GM10248 (cell line): ENCODE results near the gene UBR7.
"Not testable (repeated sequence)": the region's sequence is repeated elsewhere in the genome, so short reads cannot be mapped to it uniquely, and the experiment has no call there.

Source experiments
- CTCF ChIA-PET: fragments of 300-600 bp; sonication (Branson Sonifier 250); formaldehyde crosslinking; extraction: SDS; loops from one replicate; lab custom pipeline; 2021; ENCODE audit warnings: antibody characterized with exemption; lab: Yijun Ruan, JAX
- POLR2A ChIA-PET: fragments of 350-650 bp; sonication (Branson Sonifier 250); formaldehyde crosslinking; extraction: SDS; loops from one replicate; lab custom pipeline; 2020; ENCODE audit warnings: antibody characterized with exemption; lab: Yijun Ruan, JAX
- DNase-seq: peaks from one replicate; pipeline ENCODE4 v3.0.0; 2012; ENCODE audit errors: extremely low spot score
- TF ChIP-seq, protein P1 (sequence below): IDR thresholded peaks from 2 replicates; pipeline ENCODE4 v1.5.1; 2012; ENCODE audit warnings: mild to moderate bottlenecking, low read depth; ENCODE audit errors: extremely low read depth, missing control alignments, control extremely low read depth

The UBR7 gene

DNA sequence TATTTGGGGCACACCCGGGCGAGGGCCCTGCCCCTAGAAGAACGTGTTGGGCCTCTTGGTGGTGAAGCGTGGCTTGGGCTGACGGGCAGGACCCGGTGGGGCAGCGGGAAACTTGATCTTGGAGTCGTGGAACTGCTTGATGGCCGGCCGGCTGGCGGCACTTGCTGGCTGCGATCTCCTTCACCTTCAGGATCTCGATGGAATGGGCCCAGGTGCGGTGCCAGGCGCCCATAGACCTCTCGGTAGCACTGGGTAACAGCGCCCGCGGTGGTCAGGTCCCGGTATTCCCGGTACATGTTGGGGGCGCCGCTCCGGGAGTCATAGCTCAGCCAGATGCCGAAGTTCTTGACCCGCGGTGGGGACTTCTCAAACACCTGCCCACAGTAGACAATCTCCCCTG lies 16.5 kb downstream of the UBR7 start:
- ChIA-PET CTCF (no interaction called here), POLR2A (no interaction called here)
- TF ChIP-seq, protein P1, sequence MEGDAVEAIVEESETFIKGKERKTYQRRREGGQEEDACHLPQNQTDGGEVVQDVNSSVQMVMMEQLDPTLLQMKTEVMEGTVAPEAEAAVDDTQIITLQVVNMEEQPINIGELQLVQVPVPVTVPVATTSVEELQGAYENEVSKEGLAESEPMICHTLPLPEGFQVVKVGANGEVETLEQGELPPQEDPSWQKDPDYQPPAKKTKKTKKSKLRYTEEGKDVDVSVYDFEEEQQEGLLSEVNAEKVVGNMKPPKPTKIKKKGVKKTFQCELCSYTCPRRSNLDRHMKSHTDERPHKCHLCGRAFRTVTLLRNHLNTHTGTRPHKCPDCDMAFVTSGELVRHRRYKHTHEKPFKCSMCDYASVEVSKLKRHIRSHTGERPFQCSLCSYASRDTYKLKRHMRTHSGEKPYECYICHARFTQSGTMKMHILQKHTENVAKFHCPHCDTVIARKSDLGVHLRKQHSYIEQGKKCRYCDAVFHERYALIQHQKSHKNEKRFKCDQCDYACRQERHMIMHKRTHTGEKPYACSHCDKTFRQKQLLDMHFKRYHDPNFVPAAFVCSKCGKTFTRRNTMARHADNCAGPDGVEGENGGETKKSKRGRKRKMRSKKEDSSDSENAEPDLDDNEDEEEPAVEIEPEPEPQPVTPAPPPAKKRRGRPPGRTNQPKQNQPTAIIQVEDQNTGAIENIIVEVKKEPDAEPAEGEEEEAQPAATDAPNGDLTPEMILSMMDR, result no peak
- DNase-seq, result no peak

DNA sequence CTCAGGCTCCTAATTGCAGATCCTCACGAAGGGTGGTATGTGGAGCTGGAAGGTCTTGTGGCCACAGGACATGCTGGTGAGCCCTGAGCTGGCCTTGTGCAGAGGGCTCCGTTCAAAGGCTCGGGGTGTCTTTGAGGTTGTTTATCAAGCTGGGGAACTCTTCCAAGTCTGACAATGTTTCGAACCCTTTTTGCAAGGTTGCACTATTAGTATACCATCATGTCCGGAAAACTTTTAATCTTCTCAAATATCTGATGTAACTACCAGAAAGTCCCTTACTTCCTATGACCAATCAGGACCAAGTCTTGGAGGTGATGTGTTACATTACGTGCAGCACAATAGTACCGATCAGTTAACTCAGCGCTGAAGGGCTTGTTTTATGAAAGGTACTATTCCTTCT lies 21.5 kb downstream of the UBR7 start:
- TF ChIP-seq, protein P1, result no peak
- DNase-seq, result no peak
- CTCF ChIA-PET, result no interaction called here
- POLR2A ChIA-PET, result no interaction called here

- no peak for DNase-seq
- TF ChIP-seq, protein P1, result no peak
- CTCF ChIA-PET, result interaction anchor here (2.0 kb wide), 1 partner anchor 117 kb away, joined by 8 read pairs; no protein-coding TSS in a partner anchor
- POLR2A ChIA-PET, result interaction anchor here (1.3 kb wide), 1 partner anchor 23 kb away, joined by 3 read pairs; the partner anchor contains the start of genes GON7 and UBR7
Measured at GRCh38 chr14:93230539-93230938, 23.5 kb downstream of the UBR7 start.

DNA sequence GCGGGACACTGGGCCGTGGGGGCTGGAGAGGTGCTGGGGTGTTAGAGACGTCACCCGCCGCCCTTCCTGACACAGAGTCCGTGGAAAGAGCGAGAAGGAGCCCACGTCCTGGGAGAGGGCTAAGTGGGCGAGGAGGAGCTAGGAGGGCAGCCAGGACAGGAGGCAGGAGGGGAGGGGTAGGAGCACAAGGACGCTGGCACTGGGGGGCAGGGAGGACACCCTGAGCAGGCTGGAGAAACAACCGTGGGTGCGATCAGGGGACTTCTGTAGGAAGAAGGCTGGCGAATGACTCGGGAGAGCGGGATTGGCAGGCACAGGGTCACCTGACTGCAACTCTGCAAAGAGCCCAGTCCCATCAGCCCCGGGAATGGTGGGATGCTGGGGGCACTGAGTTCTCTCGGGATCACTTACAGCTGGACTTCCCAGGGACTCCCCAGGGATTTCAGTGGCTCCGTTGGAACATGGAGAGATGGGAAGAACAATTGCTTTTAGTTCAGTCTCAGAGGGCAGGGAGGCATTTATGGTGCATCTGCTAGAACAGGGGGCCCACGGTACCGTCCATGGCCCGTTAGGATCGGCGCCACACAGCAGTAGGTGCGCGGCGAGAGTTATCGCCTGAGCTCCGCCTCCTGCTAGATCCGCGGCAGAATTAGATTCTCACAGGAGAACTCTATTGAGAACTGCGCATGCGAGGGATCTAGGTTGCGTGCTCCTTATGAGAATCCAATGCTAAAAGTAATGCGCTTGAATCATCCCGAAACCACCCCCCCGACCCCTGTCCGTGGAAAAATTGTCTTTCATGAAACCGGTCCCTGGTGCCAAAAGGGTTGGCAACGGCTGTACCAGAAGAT lies 24.3 kb downstream of the UBR7 start:
- CTCF ChIA-PET, result interaction anchor here (1.5 to 2.0 kb wide), 3 partner anchors 41 to 118 kb away, joined by 3 to 8 read pairs (median 3); no protein-coding TSS in a partner anchor
- TF ChIP-seq, protein P1, result no peak
- POLR2A ChIA-PET, result interaction anchor here (1.3 kb wide), 1 partner anchor 24 kb away, joined by 3 read pairs; the partner anchor contains the start of genes GON7 and UBR7
- peak; percentile 39 for DNase-seq

DNA sequence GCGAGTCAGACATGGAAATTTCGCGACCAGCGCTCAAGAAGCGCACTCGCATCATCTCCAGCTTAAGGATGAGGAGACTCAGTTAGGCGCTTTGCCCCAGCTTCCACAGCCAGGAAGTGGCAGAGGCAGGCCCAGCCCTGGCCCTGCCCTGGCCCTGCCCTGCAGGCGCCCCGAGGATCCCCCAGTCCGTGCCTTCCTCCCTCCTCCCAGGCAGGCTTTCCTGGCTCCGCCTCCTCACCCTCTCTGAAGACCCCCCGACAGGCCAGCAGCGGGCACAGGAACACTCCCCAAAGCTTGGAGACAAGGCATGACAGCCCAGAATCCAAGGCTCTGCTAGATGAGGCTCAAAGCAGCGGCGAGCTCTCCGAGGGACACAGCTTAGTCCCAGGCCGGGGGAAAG lies 25.1 kb downstream of the UBR7 start:
- TF ChIP-seq, protein P1, result no peak
- ChIA-PET CTCF (interaction anchor here (1.3 to 2.0 kb wide), 6 partner anchors 13 to 387 kb away, joined by 3 to 8 read pairs (median 4); no protein-coding TSS in a partner anchor), POLR2A (no interaction called here)
- no peak for DNase-seq

GRCh38 chr14:93233078-93233477 lies 26.0 kb downstream of the UBR7 start:
- CTCF ChIA-PET, result interaction anchor here (0.8 to 2.0 kb wide), 5 partner anchors 14 to 386 kb away, joined by 3 to 6 read pairs (median 4); no protein-coding TSS in a partner anchor
- DNase-seq, POLR2A ChIA-PET: not testable (repeated sequence)

DNA sequence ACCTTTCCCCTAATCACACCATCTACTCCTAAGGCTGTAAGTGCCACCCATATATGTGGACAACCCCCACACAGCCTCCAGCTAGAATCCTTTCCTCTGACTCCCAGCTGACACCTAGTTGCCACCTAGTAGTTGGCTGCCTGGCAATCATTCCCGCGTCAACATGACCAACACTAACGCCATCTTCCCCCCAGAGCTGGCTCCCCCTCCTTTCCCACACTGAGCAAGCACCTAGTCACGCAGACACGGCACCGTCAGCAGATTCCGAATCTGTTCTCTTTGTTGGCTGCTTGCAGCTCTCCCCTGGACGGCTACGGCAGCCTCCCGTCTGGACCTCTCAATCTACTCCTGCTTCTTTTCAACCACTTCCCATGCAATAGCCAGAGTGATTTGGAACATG lies 27.7 kb downstream of the UBR7 start:
- CTCF ChIA-PET, result interaction anchor here (1.1 kb wide), 2 partner anchors 27 to 59 kb away, joined by 3 to 4 read pairs; partner anchors contain the start of gene UBR7
- TF ChIP-seq, protein P1, result no peak
- no peak for DNase-seq
- POLR2A ChIA-PET, result no interaction called here
